Measurements from ENCODE around the gene LMO1. TPM values are rescaled to one million over a fixed set of nuclear protein-coding genes. Genes with fewer than 3 reads are reported as not detected.

The LMO1 gene
- polyA plus RNA-seq, 1 donor (not counting 4 experiments of a cell fraction or from before 2014, with no cell fraction given) = 0.08 TPM

DNA sequence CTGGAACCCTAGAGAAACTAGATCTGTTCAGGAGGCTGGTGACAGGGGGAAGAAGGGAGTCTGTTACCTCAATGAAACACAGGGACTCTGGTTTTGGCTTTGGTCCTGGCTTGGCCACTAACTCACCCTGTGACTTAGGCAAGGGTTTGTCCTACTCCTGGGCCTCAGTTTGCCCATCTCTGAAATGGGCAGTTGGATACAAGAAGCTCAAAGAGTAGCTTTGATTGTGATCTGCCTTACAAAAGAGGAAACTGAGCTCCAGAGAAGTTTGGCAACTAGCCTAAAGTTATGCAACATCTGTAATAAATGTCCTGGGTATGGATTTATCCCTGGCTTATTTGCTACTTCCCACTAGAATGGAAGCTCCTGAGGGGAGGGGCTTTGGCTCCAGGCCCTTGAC lies 24.0 kb upstream of the LMO1 start:
- Histone ChIP-seq H2AFZ (ENCODE audit: control insufficient read depth, low read length) (no peak overlapping the region), H4K20me1 (ENCODE audit: control insufficient read depth, extremely low read depth, insufficient read depth, low read length) (no peaks in the 10 kb centered on the region), H3K36me3 (ENCODE audit: control insufficient read depth in 2 of 2, extremely low read depth in 1 of 2, insufficient read depth in 2 of 2, low read length in 2 of 2) (no peaks in the 10 kb centered on the region), H3K9me3 (ENCODE audit: control insufficient read depth, low read depth, low read length) (no peaks in the 10 kb centered on the region), H3K4me1 (ENCODE audit: control insufficient read depth, extremely low read depth, insufficient read depth, low read length) (no peaks in the 10 kb centered on the region), H3K79me2 (ENCODE audit: control insufficient read depth, insufficient read depth, low read length) (no peaks in the 10 kb centered on the region), H3K27ac (ENCODE audit: control insufficient read depth, insufficient read depth, low read length) (no peak overlapping the region), H3K27me3 (ENCODE audit: control insufficient read depth, extremely low read depth, insufficient read depth, low read length) (peaks cover 5% of the 10 kb centered on the region), H3K9ac (ENCODE audit: control insufficient read depth, extremely low read depth, insufficient read depth, low read length) (no peak overlapping the region), H3K4me2 (ENCODE audit: control insufficient read depth, extremely low read depth, insufficient read depth, low read depth, low read length) (no peak overlapping the region), H3K4me3 (ENCODE audit: control insufficient read depth in 2 of 3, extremely low read depth in 1 of 3, insufficient read depth in 2 of 3, low read depth in 1 of 3, low read length in 3 of 3) (no peak overlapping the region), H3K9me1 (ENCODE audit: control insufficient read depth, extremely low read depth, insufficient read depth, low read length) (no peaks in the 10 kb centered on the region)
- no peak for DNase-seq (ENCODE audit: low read depth, low spot score)
- FAIRE-seq = no peak
- dilution Hi-C loops (cut with MboI; ENCODE audit: extremely low pct_ligation_motif_present, low sequenced_read_pairs) = no loop called here
- TF ChIP-seq, protein P1, sequence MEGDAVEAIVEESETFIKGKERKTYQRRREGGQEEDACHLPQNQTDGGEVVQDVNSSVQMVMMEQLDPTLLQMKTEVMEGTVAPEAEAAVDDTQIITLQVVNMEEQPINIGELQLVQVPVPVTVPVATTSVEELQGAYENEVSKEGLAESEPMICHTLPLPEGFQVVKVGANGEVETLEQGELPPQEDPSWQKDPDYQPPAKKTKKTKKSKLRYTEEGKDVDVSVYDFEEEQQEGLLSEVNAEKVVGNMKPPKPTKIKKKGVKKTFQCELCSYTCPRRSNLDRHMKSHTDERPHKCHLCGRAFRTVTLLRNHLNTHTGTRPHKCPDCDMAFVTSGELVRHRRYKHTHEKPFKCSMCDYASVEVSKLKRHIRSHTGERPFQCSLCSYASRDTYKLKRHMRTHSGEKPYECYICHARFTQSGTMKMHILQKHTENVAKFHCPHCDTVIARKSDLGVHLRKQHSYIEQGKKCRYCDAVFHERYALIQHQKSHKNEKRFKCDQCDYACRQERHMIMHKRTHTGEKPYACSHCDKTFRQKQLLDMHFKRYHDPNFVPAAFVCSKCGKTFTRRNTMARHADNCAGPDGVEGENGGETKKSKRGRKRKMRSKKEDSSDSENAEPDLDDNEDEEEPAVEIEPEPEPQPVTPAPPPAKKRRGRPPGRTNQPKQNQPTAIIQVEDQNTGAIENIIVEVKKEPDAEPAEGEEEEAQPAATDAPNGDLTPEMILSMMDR (optimal IDR thresholded peaks at IDR 0.05 in 1 of 3, IDR thresholded peaks at IDR 0.05 in 1 of 3, conservative IDR thresholded peaks at IDR 0.05 in 1 of 3; ENCODE audit: extremely low read depth in 1 of 3, insufficient read depth in 2 of 3, low read length in 3 of 3) = no peak
- no peak for TF ChIP-seq EZH2 (IDR thresholded peaks at IDR 0.05; ENCODE audit: low read length)

DNA sequence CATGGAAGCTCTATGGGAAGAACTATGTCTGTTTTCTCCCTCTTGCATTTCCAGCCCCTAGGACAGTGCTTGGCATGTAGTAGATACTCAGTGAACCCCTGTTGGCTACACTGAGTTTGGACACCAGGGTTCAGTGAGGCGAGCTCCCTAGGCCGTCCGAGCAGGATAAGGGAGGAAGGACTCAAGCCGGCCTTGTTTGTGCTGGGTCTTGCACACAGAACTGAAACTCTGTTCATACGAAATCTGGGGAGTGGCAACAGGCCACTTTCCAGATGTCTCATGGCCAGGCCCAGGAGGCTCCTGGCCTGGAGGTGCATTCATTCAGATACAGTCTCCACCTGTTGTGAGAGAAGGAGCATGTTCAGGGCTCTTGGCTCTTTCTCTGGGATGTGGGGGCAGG lies 23.6 kb upstream of the LMO1 start:
- dilution Hi-C loops (cut with MboI; ENCODE audit: extremely low pct_ligation_motif_present, low sequenced_read_pairs) = no loop called here
- Histone ChIP-seq H3K27ac (ENCODE audit: control insufficient read depth, insufficient read depth, low read length) (no peak overlapping the region), H3K9me3 (ENCODE audit: control insufficient read depth, low read depth, low read length) (no peaks in the 10 kb centered on the region), H3K36me3 (ENCODE audit: control insufficient read depth in 2 of 2, extremely low read depth in 1 of 2, insufficient read depth in 2 of 2, low read length in 2 of 2) (no peaks in the 10 kb centered on the region), H2AFZ (ENCODE audit: control insufficient read depth, low read length) (no peak overlapping the region), H4K20me1 (ENCODE audit: control insufficient read depth, extremely low read depth, insufficient read depth, low read length) (no peaks in the 10 kb centered on the region), H3K79me2 (ENCODE audit: control insufficient read depth, insufficient read depth, low read length) (no peaks in the 10 kb centered on the region), H3K4me1 (ENCODE audit: control insufficient read depth, extremely low read depth, insufficient read depth, low read length) (no peaks in the 10 kb centered on the region), H3K9me1 (ENCODE audit: control insufficient read depth, extremely low read depth, insufficient read depth, low read length) (no peaks in the 10 kb centered on the region), H3K4me2 (ENCODE audit: control insufficient read depth, extremely low read depth, insufficient read depth, low read depth, low read length) (no peak overlapping the region), H3K27me3 (ENCODE audit: control insufficient read depth, extremely low read depth, insufficient read depth, low read length) (peaks cover 9% of the 10 kb centered on the region), H3K9ac (ENCODE audit: control insufficient read depth, extremely low read depth, insufficient read depth, low read length) (no peak overlapping the region), H3K4me3 (ENCODE audit: control insufficient read depth in 2 of 3, extremely low read depth in 1 of 3, insufficient read depth in 2 of 3, low read depth in 1 of 3, low read length in 3 of 3) (no peak overlapping the region)
- FAIRE-seq = no peak
- no peak for DNase-seq (ENCODE audit: low read depth, low spot score)
- TF ChIP-seq, protein P1 (optimal IDR thresholded peaks at IDR 0.05 in 1 of 3, IDR thresholded peaks at IDR 0.05 in 1 of 3, conservative IDR thresholded peaks at IDR 0.05 in 1 of 3; ENCODE audit: extremely low read depth in 1 of 3, insufficient read depth in 2 of 3, low read length in 3 of 3) = no peak
- TF ChIP-seq EZH2 (IDR thresholded peaks at IDR 0.05; ENCODE audit: low read length) = no peak

Data from keratinocyte (primary cell).